Gastrocnemius medialis (tissue), 4 donors: ENCODE data around the gene ZNF652.

Experiments used
- CTCF ChIP-seq, 5 experiments: fragments of 450-650 bp in 3 of 5; fragments of 200-600 bp in 2 of 5; sonication (generic) in 2 of 5; IDR thresholded peaks in 4 of 5; conservative IDR thresholded peaks in 1 of 5; 1 replicate in 4 of 5; 2 replicates in 1 of 5; pipeline ENCODE4 v1.5.1; 2016 to 2019; ENCODE audit warnings: antibody characterized with exemption in 5 of 5, mild to moderate bottlenecking in 3 of 5, moderate library complexity in 3 of 5
- POLR2A ChIP-seq, 2 donors: fragments of 450-650 bp; IDR thresholded peaks; one replicate each; pipeline ENCODE4 v1.6.1; 2017; ENCODE audit warnings: antibody characterized with exemption in 2 of 2, mild to moderate bottlenecking in 2 of 2, moderate library complexity in 2 of 2

DNA sequence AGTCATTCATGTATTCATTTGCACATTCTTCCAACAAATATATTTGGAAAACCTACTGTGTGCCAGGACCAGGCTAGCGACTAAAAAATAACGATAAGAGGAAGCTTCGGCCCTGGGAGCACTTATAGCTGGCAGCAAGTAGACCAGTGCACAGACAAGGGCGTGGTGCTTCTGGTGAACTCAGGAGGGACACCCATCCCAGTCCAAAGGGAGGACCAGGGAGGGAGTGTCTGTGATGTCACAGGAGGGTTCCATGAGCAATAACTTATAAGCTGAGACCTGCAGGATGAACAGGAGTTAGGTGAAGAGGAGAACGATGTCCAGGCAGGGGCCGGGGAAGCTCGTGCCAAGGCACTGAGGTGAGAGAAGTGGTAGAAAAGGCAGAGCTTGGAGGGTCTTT, 114.1 kb downstream of the ZNF652 start:
- TF ChIP-seq CTCF (IDR thresholded peaks at IDR 0.05 in 4 of 5, conservative IDR thresholded peaks at IDR 0.05 in 1 of 5) (no peak), POLR2A (IDR thresholded peaks at IDR 0.05) (no peak)
